HEK293 (cell line): ENCODE data around the gene CYP11A1.
A peak's percentile ranks its signal among the peaks of the same experiment; 100 is the strongest.

Experiments used
- CTCF ChIA-PET: fragments of 350-600 bp; formaldehyde crosslinking; extraction: SDS; loops from one replicate; lab custom pipeline; 2021; ENCODE audit warnings: antibody characterized with exemption; lab: Yijun Ruan, JAX
- POLR2A ChIA-PET: fragments of 300-600 bp; formaldehyde crosslinking; extraction: SDS; loops from one replicate; lab custom pipeline; 2020; ENCODE audit warnings: antibody characterized with exemption, inconsistent platforms; lab: Yijun Ruan, JAX
- H3K27ac ChIP-seq: fragments of 200-500 bp; sonication (Bioruptor generic); 2 replicates; pipeline ENCODE4 v1.5.1; 2014; ENCODE audit warnings: low read depth, low read length, control low read depth, inconsistent platforms; ENCODE audit errors: extremely low read depth
- H3K36me3 ChIP-seq, 2 experiments: fragments of 200-500 bp in 1 of 2; sonication (Bioruptor generic) in 1 of 2; 1 replicate in 1 of 2; 2 replicates in 1 of 2; pipeline ENCODE4 v1.5.1; 2014 to 2017; ENCODE audit warnings: inconsistent platforms in 2 of 2, low read length in 2 of 2; ENCODE audit not compliant: control insufficient read depth in 2 of 2, insufficient read depth in 1 of 2
- H3K4me1 ChIP-seq: fragments of 200-500 bp; sonication (Bioruptor generic); 2 replicates; pipeline ENCODE4 v1.5.1; 2014; ENCODE audit warnings: mild to moderate bottlenecking, low read length, inconsistent platforms; ENCODE audit not compliant: control insufficient read depth, insufficient read depth
- H3K4me3 ChIP-seq: 2 replicates; pipeline ENCODE4 v1.5.1; 2011; ENCODE audit warnings: low read depth, mild to moderate bottlenecking, control low read depth, low read length, moderate library complexity
- H3K9me3 ChIP-seq: fragments of 200-500 bp; sonication (Bioruptor generic); 2 replicates; pipeline ENCODE4 v1.5.1; 2014; ENCODE audit warnings: low read depth, low read length, inconsistent platforms; ENCODE audit not compliant: control insufficient read depth, insufficient read depth
- EGR2 ChIP-seq: fragments of 450-650 bp; formaldehyde crosslinking; IDR thresholded peaks from 2 replicates; pipeline ENCODE4 v1.5.1; 2016; ENCODE audit warnings: low read depth, missing biosample characterization, missing genetic modification characterization
- GLIS1 ChIP-seq: fragments of 450-650 bp; formaldehyde crosslinking; IDR thresholded peaks from 2 replicates; pipeline ENCODE4 v1.5.1; 2016; ENCODE audit warnings: missing biosample characterization, missing genetic modification characterization
- GLIS2 ChIP-seq: fragments of 450-650 bp; formaldehyde crosslinking; IDR thresholded peaks from 2 replicates; pipeline ENCODE4 v1.5.1; 2016; ENCODE audit warnings: missing biosample characterization, missing genetic modification characterization
- SCRT1 ChIP-seq: fragments of 450-650 bp; formaldehyde crosslinking; IDR thresholded peaks from 2 replicates; pipeline ENCODE4 v1.5.1; 2016; ENCODE audit warnings: missing biosample characterization, missing genetic modification characterization, borderline replicate concordance
- SP3 ChIP-seq: fragments of 450-650 bp; formaldehyde crosslinking; IDR thresholded peaks from 2 replicates; pipeline ENCODE4 v1.5.1; 2016; ENCODE audit warnings: missing biosample characterization, missing genetic modification characterization
- SP7 ChIP-seq: fragments of 450-650 bp; formaldehyde crosslinking; IDR thresholded peaks from 2 replicates; pipeline ENCODE4 v1.5.1; 2016; ENCODE audit warnings: missing biosample characterization, missing genetic modification characterization
- ZBTB17 ChIP-seq: fragments of 450-650 bp; formaldehyde crosslinking; IDR thresholded peaks from 2 replicates; pipeline ENCODE4 v1.5.1; 2016; ENCODE audit warnings: missing biosample characterization, missing genetic modification characterization
- ZFHX2 ChIP-seq: fragments of 450-650 bp; formaldehyde crosslinking; conservative IDR thresholded peaks from 2 replicates; pipeline ENCODE4 v1.5.1; 2016; ENCODE audit warnings: missing biosample characterization, missing genetic modification characterization
- ZFP69B ChIP-seq: fragments of 450-650 bp; formaldehyde crosslinking; IDR thresholded peaks from 2 replicates; pipeline ENCODE4 v1.5.1; 2016; ENCODE audit warnings: missing biosample characterization, missing genetic modification characterization
- ZIC2 ChIP-seq: fragments of 450-650 bp; formaldehyde crosslinking; IDR thresholded peaks from 2 replicates; pipeline ENCODE4 v1.5.1; 2016; ENCODE audit warnings: missing biosample characterization, missing genetic modification characterization
- ZNF140 ChIP-seq: fragments of 450-650 bp; formaldehyde crosslinking; IDR thresholded peaks from 2 replicates; pipeline ENCODE4 v1.5.1; 2016; ENCODE audit warnings: missing biosample characterization, missing genetic modification characterization
- ZNF2 ChIP-seq: fragments of 450-650 bp; formaldehyde crosslinking; IDR thresholded peaks from 2 replicates; pipeline ENCODE4 v1.5.1; 2016; ENCODE audit warnings: missing biosample characterization, missing genetic modification characterization
- ZNF248 ChIP-seq: fragments of 450-650 bp; formaldehyde crosslinking; IDR thresholded peaks from 2 replicates; pipeline ENCODE4 v1.5.1; 2017; ENCODE audit warnings: missing biosample characterization, missing genetic modification characterization
- ZNF394 ChIP-seq: fragments of 450-650 bp; formaldehyde crosslinking; IDR thresholded peaks from 2 replicates; pipeline ENCODE4 v1.5.1; 2016; ENCODE audit warnings: missing biosample characterization, missing genetic modification characterization, mild to moderate bottlenecking, moderate library complexity, borderline replicate concordance
- ZNF560 ChIP-seq: fragments of 450-650 bp; formaldehyde crosslinking; IDR thresholded peaks from 2 replicates; pipeline ENCODE4 v1.5.1; 2017; ENCODE audit warnings: missing biosample characterization, missing genetic modification characterization, borderline replicate concordance
- ZNF664 ChIP-seq: fragments of 450-650 bp; formaldehyde crosslinking; IDR thresholded peaks from 2 replicates; pipeline ENCODE4 v1.5.1; 2016; ENCODE audit warnings: missing biosample characterization, missing genetic modification characterization
- TF ChIP-seq, protein P1 (sequence below): fragments of 450-650 bp; formaldehyde crosslinking; IDR thresholded peaks from 2 replicates; pipeline ENCODE4 v1.5.1; 2016; ENCODE audit warnings: missing biosample characterization, missing genetic modification characterization
- TF ChIP-seq, protein P2 (sequence below): fragments of 450-650 bp; formaldehyde crosslinking; IDR thresholded peaks from 2 replicates; pipeline ENCODE4 v1.5.1; 2016; ENCODE audit warnings: missing biosample characterization, missing genetic modification characterization
- TF ChIP-seq, protein P3 (sequence below): fragments of 450-650 bp; formaldehyde crosslinking; IDR thresholded peaks from 2 replicates; pipeline ENCODE4 v1.5.1; 2017; ENCODE audit warnings: missing biosample characterization, mild to moderate bottlenecking, missing genetic modification characterization, moderate library complexity

Gene CYP11A1

DNA sequence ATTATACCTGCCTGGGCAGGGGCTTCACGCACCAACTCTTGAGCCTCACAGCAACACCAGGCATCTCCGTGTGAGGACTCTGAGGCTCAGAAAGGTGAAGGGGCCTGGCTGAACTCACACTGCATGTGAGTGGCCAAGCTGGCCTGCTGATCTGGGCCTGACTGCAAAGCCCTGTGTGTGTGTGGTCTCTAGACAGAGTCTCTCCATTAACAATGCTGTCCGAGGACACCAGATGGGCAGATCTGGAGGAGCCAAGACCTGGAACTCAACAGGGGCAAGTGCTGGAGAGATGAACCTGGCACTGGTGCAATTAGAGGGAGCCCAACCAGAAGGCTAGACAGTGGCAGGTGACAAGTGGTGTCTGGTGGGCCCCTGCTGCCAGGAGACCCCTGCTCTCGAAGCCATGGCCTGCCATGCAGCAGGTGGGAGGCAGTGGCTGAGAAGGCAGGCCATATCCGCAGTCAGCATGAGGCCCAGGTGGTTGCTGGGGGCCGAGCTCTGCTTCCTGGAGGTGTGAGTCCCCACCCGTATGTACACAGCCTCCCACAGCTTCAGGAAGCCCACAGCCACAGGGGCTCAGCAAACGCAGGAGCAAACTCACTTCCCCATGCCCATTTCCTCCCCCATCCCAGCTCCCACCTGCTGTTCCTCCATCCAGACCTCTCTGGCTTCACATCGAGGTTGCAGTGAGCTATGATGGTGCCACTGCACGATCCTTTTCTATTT, 39.0 kb downstream of the CYP11A1 start:
- CTCF ChIA-PET = interaction anchor here (0.7 to 16.8 kb wide), 2 partner anchors 17 to 277 kb away, joined by 3 to 301 read pairs; no protein-coding TSS in a partner anchor
- TF ChIP-seq ZIC2 (tag by site-specific recombination) (peak; percentile 99), ZNF560 (tag by site-specific recombination) (no peak), EGR2 (peak; percentile 86), ZFHX2 (tag by site-specific recombination) (peak; percentile 74), GLIS1 (peak; percentile 95)
- H3K36me3 ChIP-seq = no peaks in the 10 kb centered on the region
- H3K9me3 ChIP-seq = no peaks in the 10 kb centered on the region
- no peak overlapping the region for H3K4me3 ChIP-seq
- H3K4me1 ChIP-seq = no peaks in the 10 kb centered on the region
- POLR2A ChIA-PET = no interaction called here
- H3K27ac ChIP-seq = no peak overlapping the region

GRCh38 chr15:74327756-74328155, 39.7 kb downstream of the CYP11A1 start:
- no peaks in the 10 kb centered on the region for H3K9me3 ChIP-seq
- H3K27ac ChIP-seq = no peak overlapping the region
- no peak overlapping the region for H3K4me3 ChIP-seq
- no peaks in the 10 kb centered on the region for H3K4me1 ChIP-seq
- TF ChIP-seq ZFP69B (tag by site-specific recombination) = no peak
- TF ChIP-seq ZIC2 (tag by site-specific recombination) = peak; percentile 71
- TF ChIP-seq ZNF664 (tag by site-specific recombination) = no peak
- no peaks in the 10 kb centered on the region for H3K36me3 ChIP-seq
- ChIA-PET POLR2A (no interaction called here), CTCF (interaction anchor here (1.0 to 16.8 kb wide), 2 partner anchors 112 to 277 kb away, joined by 3 to 301 read pairs; no protein-coding TSS in a partner anchor)

DNA sequence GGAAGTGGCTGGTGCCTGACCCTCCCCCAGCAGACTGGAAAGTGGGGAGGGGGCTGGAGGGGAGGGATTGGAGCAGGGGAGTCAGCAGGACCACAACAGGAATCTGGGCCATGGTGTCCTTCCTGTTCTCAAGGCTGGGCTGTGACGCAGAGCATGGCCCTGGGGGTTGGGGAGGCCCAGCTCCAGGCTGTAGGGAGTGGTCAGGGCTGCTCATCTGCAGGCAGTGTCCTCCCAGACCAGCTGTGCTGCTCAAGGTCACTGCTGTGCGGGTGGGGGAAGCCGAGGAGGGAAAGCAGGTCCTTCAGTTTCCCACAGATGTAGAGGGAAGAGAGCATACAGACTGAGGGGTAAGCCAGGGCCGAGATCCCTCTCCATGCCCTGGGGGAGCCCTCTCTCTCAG, 40.7 kb downstream of the CYP11A1 start:
- TF ChIP-seq ZNF140 (tag by site-specific recombination) = no peak
- Histone ChIP-seq H3K9me3 (no peaks in the 10 kb centered on the region), H3K36me3 (no peaks in the 10 kb centered on the region), H3K27ac (no peak overlapping the region), H3K4me1 (no peaks in the 10 kb centered on the region), H3K4me3 (no peak overlapping the region)
- ChIA-PET POLR2A (no interaction called here), CTCF (interaction anchor here (1.0 to 16.8 kb wide), 4 partner anchors 15 to 290 kb away, joined by 3 to 301 read pairs (median 4); no protein-coding TSS in a partner anchor)

DNA sequence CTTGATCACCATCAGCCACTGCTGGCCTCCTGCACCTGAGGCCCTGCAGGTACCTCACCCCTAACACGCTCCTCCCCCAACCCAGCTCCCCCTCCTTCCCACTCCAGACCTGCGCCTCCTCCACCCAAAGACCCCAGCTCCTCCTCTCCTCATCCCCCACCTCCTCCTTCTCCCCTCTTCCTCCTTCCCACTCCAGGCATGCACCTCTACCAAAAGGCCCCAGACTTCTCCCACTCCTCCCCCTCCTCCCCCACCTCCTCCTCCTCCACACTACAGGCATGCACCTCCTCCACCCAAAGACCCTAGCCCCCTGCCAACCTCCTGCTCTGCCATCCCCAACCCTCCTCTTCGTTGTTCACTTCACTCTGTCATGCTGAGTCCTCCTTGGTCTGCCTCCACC, 42.7 kb downstream of the CYP11A1 start:
- TF ChIP-seq GLIS2 (tag by site-specific recombination) (no peak), EGR2 (peak; percentile 86), ZFHX2 (tag by site-specific recombination) (peak; percentile 64), ZNF248 (tag by site-specific recombination) (no peak)
- TF ChIP-seq, protein P1, sequence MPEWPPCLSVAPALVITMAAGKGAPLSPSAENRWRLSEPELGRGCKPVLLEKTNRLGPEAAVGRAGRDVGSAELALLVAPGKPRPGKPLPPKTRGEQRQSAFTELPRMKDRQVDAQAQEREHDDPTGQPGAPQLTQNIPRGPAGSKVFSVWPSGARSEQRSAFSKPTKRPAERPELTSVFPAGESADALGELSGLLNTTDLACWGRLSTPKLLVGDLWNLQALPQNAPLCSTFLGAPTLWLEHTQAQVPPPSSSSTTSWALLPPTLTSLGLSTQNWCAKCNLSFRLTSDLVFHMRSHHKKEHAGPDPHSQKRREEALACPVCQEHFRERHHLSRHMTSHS (tag by site-specific recombination) = no peak
- ChIA-PET CTCF (interaction anchor here (0.6 to 16.8 kb wide), 7 partner anchors 14 to 352 kb away, joined by 3 to 301 read pairs (median 75); partner anchors contain the start of gene ISLR2), POLR2A (no interaction called here)
- H3K36me3 ChIP-seq = no peaks in the 10 kb centered on the region
- H3K9me3 ChIP-seq = no peaks in the 10 kb centered on the region
- H3K27ac ChIP-seq = no peak overlapping the region
- no peaks in the 10 kb centered on the region for H3K4me1 ChIP-seq
- H3K4me3 ChIP-seq = no peak overlapping the region

DNA sequence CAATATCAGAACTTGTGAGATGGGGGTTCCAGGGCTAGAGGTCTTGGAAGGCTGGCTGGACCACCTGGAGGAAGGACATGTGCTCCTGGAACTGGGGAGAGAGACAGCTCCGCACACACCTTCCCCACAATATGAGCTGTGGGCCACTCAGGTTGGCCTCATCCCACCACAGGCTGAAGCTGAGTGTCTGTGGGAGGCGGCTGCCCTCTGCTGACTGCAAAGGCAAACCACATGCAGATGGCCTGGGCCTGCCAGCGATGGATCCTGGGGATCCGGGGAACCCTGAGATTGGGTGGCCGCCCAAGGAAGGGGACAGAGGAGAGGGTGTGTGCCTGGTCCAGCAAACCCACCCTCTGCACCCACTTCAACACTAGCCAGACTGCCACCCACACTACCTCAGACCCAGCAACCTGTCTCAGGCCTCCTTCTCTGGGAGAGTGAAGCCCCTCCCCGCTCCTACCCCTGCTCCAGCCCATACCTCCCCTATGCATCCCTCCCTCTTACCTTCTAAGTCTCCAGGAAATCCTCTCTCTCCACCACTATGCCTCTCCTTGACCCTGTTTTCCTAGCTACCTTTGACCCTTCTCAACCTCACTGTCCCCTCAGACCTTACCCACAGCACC, 44.8 kb downstream of the CYP11A1 start:
- H3K4me1 ChIP-seq = peaks cover 5% of the 10 kb centered on the region
- CTCF ChIA-PET = interaction anchor here (0.5 to 16.8 kb wide), 59 partner anchors 9 to 449 kb away, joined by 3 to 301 read pairs (median 4); partner anchors contain the start of genes ISLR2, STRA6 and UBL7
- POLR2A ChIA-PET = interaction anchor here (0.8 to 1.0 kb wide), 2 partner anchors 195 to 268 kb away, joined by 3 to 4 read pairs; no protein-coding TSS in a partner anchor
- H3K4me3 ChIP-seq = no peak overlapping the region
- no peaks in the 10 kb centered on the region for H3K9me3 ChIP-seq
- H3K36me3 ChIP-seq = no peaks in the 10 kb centered on the region
- H3K27ac ChIP-seq = no peak overlapping the region
- TF ChIP-seq SP3 (peak; percentile 11), GLIS2 (tag by site-specific recombination) (0 out of 2 replicates have a peak, but pooled peaks have one; percentile 27), SP7 (tag by site-specific recombination) (0 out of 2 replicates have a peak, but pooled peaks have one; percentile 35), ZNF2 (tag by site-specific recombination) (peak; percentile 26; the same call in 1 of the 2 replicates), ZBTB17 (tag by site-specific recombination) (peak; percentile 68), ZNF394 (no peak), SCRT1 (tag by site-specific recombination) (no peak)
- TF ChIP-seq, protein P2, sequence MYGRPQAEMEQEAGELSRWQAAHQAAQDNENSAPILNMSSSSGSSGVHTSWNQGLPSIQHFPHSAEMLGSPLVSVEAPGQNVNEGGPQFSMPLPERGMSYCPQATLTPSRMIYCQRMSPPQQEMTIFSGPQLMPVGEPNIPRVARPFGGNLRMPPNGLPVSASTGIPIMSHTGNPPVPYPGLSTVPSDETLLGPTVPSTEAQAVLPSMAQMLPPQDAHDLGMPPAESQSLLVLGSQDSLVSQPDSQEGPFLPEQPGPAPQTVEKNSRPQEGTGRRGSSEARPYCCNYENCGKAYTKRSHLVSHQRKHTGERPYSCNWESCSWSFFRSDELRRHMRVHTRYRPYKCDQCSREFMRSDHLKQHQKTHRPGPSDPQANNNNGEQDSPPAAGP (tag by site-specific recombination) = 0 out of 2 replicates have a peak, but pooled peaks have one; percentile 45
- TF ChIP-seq, protein P3, sequence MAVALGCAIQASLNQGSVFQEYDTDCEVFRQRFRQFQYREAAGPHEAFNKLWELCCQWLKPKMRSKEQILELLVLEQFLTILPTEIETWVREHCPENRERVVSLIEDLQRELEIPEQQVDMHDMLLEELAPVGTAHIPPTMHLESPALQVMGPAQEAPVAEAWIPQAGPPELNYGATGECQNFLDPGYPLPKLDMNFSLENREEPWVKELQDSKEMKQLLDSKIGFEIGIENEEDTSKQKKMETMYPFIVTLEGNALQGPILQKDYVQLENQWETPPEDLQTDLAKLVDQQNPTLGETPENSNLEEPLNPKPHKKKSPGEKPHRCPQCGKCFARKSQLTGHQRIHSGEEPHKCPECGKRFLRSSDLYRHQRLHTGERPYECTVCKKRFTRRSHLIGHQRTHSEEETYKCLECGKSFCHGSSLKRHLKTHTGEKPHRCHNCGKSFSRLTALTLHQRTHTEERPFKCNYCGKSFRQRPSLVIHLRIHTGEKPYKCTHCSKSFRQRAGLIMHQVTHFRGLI (tag by site-specific recombination) = peak; percentile 82; the same call in 1 of the 2 replicates
